Loucy (cell line): ENCODE measurements around the gene BTN1A1.
"Not testable (repeated sequence)": the region's sequence is repeated elsewhere in the genome, so short reads cannot be mapped to it uniquely, and the experiment has no call there.

Experiments
- H2AFZ ChIP-seq: fragments of 200-600 bp; sonication (generic); 2 replicates; pipeline ENCODE4 v1.6.0; 2016; ENCODE audit warnings: antibody characterized with exemption, mild to moderate bottlenecking, low read length, moderate library complexity
- H3F3A ChIP-seq: fragments of 200-600 bp; 2 replicates; pipeline ENCODE4 v1.6.0; 2016; ENCODE audit warnings: antibody characterized with exemption, low read depth, mild to moderate bottlenecking
- H3K27me3 ChIP-seq: fragments of 200-600 bp; sonication (generic); 2 replicates; pipeline ENCODE4 v1.6.1; 2014; ENCODE audit warnings: low read length, mild to moderate bottlenecking; ENCODE audit not compliant: insufficient read depth, poor library complexity, severe bottlenecking
- H3K36me3 ChIP-seq: fragments of 200-600 bp; sonication (generic); 2 replicates; pipeline ENCODE4 v1.6.1; 2016; ENCODE audit warnings: low read length; ENCODE audit not compliant: insufficient read depth
- H3K4me1 ChIP-seq: fragments of 200-600 bp; sonication (generic); 2 replicates; pipeline ENCODE4 v1.5.1; 2014; ENCODE audit warnings: low read length, mild to moderate bottlenecking; ENCODE audit not compliant: insufficient read depth, poor library complexity, severe bottlenecking
- H3K4me2 ChIP-seq: fragments of 200-600 bp; sonication (generic); 2 replicates; pipeline ENCODE4 v1.6.0; 2014; ENCODE audit warnings: antibody characterized with exemption, low read length, low read depth, mild to moderate bottlenecking; ENCODE audit not compliant: poor library complexity, severe bottlenecking
- H3K4me3 ChIP-seq: fragments of 200-600 bp; sonication (generic); 2 replicates; pipeline ENCODE4 v1.5.1; 2014; ENCODE audit warnings: low read length, mild to moderate bottlenecking, mixed read lengths; ENCODE audit not compliant: poor library complexity, severe bottlenecking
- H3K79me2 ChIP-seq: fragments of 200-600 bp; sonication (generic); 2 replicates; pipeline ENCODE4 v1.6.1; 2014; ENCODE audit warnings: low read length; ENCODE audit not compliant: insufficient read depth
- H3K9ac ChIP-seq: fragments of 200-600 bp; sonication (generic); 2 replicates; pipeline ENCODE4 v1.6.0; 2014; ENCODE audit warnings: mild to moderate bottlenecking, low read depth, low read length, moderate library complexity; ENCODE audit not compliant: poor library complexity, severe bottlenecking
- H3K9me2 ChIP-seq: fragments of 200-600 bp; sonication (generic); replicated peaks from 2 replicates; pipeline ENCODE4 v1.6.1; 2016; ENCODE audit warnings: low read depth, low read length, mixed read lengths
- H3K9me3 ChIP-seq: fragments of 200-600 bp; sonication (generic); 2 replicates; pipeline ENCODE4 v1.6.1; 2014; ENCODE audit warnings: mild to moderate bottlenecking, antibody characterized with exemption, low read length, low read depth; ENCODE audit not compliant: insufficient read depth
- H4K20me1 ChIP-seq: fragments of 200-600 bp; sonication (generic); 2 replicates; pipeline ENCODE4 v1.6.0; 2014; ENCODE audit warnings: antibody characterized with exemption, low read length, mild to moderate bottlenecking; ENCODE audit not compliant: insufficient read depth, poor library complexity, severe bottlenecking
- CTCF ChIP-seq: fragments of 200-600 bp; sonication (generic); conservative IDR thresholded peaks from 2 replicates; pipeline ENCODE4 v1.5.1; 2014; ENCODE audit warnings: mild to moderate bottlenecking, antibody characterized with exemption, low read length
- EZH2phosphoT487 ChIP-seq: fragments of 200-600 bp; IDR thresholded peaks from 2 replicates; pipeline ENCODE4 v1.6.1; 2018; ENCODE audit warnings: antibody characterized with exemption, mild to moderate bottlenecking, moderate library complexity, borderline replicate concordance

The BTN1A1 gene

GRCh38 chr6:26520850-26521599, 20.9 kb downstream of the BTN1A1 start:
- Histone ChIP-seq H3K79me2 (no peaks in the 10 kb centered on the region), H3K9me2 (no peaks in the 10 kb centered on the region), H3F3A (peaks cover 2% of the 10 kb centered on the region; the same call in 1 of the 2 replicates), H3K9me3 (no peaks in the 10 kb centered on the region), H2AFZ (no peak overlapping the region), H3K4me2 (peak overlapping the region; percentile 81), H4K20me1 (no peaks in the 10 kb centered on the region), H3K27me3 (no peaks in the 10 kb centered on the region), H3K4me3 (peak overlapping the region; percentile 73), H3K4me1 (peaks cover 9% of the 10 kb centered on the region), H3K36me3 (no peaks in the 10 kb centered on the region), H3K9ac (peak overlapping the region; percentile 78)
- no peak for TF ChIP-seq CTCF
- TF ChIP-seq EZH2phosphoT487, result no peak

- H3K36me3 ChIP-seq, result no peaks in the 10 kb centered on the region
- peak overlapping the region; percentile 81 for H3K4me2 ChIP-seq
- H3K9ac ChIP-seq, result peak overlapping the region; percentile 78
- no peaks in the 10 kb centered on the region for H3K27me3 ChIP-seq
- peaks cover 9% of the 10 kb centered on the region for H3K4me1 ChIP-seq
- TF ChIP-seq EZH2phosphoT487 (no peak), CTCF (0 out of 2 replicates have a peak, but pooled peaks have one; percentile 8)
- no peak overlapping the region for H2AFZ ChIP-seq
- H3K9me2 ChIP-seq, result no peaks in the 10 kb centered on the region
- peaks cover 2% of the 10 kb centered on the region; the same call in 1 of the 2 replicates for H3F3A ChIP-seq
- H3K4me3 ChIP-seq, result peak overlapping the region; percentile 73
- H3K9me3 ChIP-seq, result no peaks in the 10 kb centered on the region
- no peaks in the 10 kb centered on the region for H3K79me2 ChIP-seq
- no peaks in the 10 kb centered on the region for H4K20me1 ChIP-seq
Measured at GRCh38 chr6:26521600-26522391, 21.7 kb downstream of the BTN1A1 start.

- H4K20me1 ChIP-seq, H3K4me1 ChIP-seq, H3K9me2 ChIP-seq, H3K27me3 ChIP-seq, H3K36me3 ChIP-seq, H3K4me3 ChIP-seq, H3K9me3 ChIP-seq, H2AFZ ChIP-seq, H3K4me2 ChIP-seq, H3K79me2 ChIP-seq, H3K9ac ChIP-seq, H3F3A ChIP-seq: not testable (repeated sequence)
Measured at GRCh38 chr6:26522486-26523228, 22.6 kb downstream of the BTN1A1 start.

GRCh38 chr6:26524314-26524713, 24.2 kb downstream of the BTN1A1 start:
- H3K4me1 ChIP-seq, H3K4me3 ChIP-seq, H3K36me3 ChIP-seq, H3K9me3 ChIP-seq, H2AFZ ChIP-seq, H3K79me2 ChIP-seq, H3K9ac ChIP-seq, H3K27me3 ChIP-seq, H3K4me2 ChIP-seq, H3F3A ChIP-seq, H3K9me2 ChIP-seq, H4K20me1 ChIP-seq: not testable (repeated sequence)
